BE2C (cell line): ENCODE data around the gene ADAM19.

Experiments used
- DNase-seq: peaks from one replicate; pipeline ENCODE4 v3.0.0-alpha.2; 2020
- H3K27me3 ChIP-seq: fragments of 250-450 bp; sonication (Bioruptor Pico); 2 replicates; pipeline ENCODE4 v1.5.1; 2020; ENCODE audit warnings: mild to moderate bottlenecking
- H3K36me3 ChIP-seq: fragments of 250-450 bp; sonication (Bioruptor Pico); 2 replicates; pipeline ENCODE4 v1.5.1; 2020; ENCODE audit warnings: mild to moderate bottlenecking
- H3K4me1 ChIP-seq: fragments of 250-450 bp; sonication (Bioruptor Pico); 2 replicates; pipeline ENCODE4 v1.5.1; 2020
- H3K4me3 ChIP-seq: 2 replicates; pipeline ENCODE4 v1.5.1; 2011; ENCODE audit warnings: low read depth, low read length
- H3K9me3 ChIP-seq: fragments of 250-450 bp; sonication (Bioruptor Pico); 2 replicates; pipeline ENCODE4 v1.5.1; 2020
- CTCF ChIP-seq: IDR thresholded peaks from 2 replicates; pipeline ENCODE4 v1.5.1; 2012; ENCODE audit warnings: mild to moderate bottlenecking, low read depth, low read length

The ADAM19 gene

DNA sequence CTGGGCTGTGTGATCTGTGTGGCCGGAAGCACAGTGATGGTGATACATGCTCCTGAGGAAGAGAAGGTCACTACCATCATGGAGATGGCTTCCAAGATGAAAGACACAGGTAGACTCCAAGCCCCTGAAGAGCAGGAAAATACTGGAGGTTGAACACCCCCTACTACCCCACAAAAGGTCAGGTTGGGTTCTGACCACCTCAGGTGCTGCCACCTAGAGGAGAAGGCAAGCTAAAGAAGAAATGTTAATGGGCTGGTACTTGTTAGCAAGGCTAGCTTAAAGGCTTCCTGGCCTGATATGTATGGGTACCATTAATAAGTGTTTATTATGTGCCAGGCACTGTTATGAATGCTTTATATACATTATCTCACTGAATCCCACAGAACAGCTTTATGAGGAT, 103.9 kb downstream of the ADAM19 start:
- H3K27me3 ChIP-seq: no peaks in the 10 kb centered on the region
- H3K9me3 ChIP-seq: no peaks in the 10 kb centered on the region
- no peaks in the 10 kb centered on the region for H3K4me1 ChIP-seq
- peak; percentile 84 for TF ChIP-seq CTCF
- no peaks in the 10 kb centered on the region for H3K36me3 ChIP-seq
- H3K4me3 ChIP-seq: no peak overlapping the region
- DNase-seq: peak; percentile 48

GRCh38 chr5:157470631-157471030, 104.9 kb downstream of the ADAM19 start:
- no peak for DNase-seq
- Histone ChIP-seq H3K4me3 (no peak overlapping the region), H3K4me1 (no peaks in the 10 kb centered on the region), H3K9me3 (no peaks in the 10 kb centered on the region), H3K36me3 (no peaks in the 10 kb centered on the region), H3K27me3 (no peaks in the 10 kb centered on the region)
- TF ChIP-seq CTCF: no peak

GRCh38 chr5:157469687-157470086, 105.9 kb downstream of the ADAM19 start:
- TF ChIP-seq CTCF: no peak
- no peak for DNase-seq
- no peak overlapping the region for H3K4me3 ChIP-seq
- H3K4me1 ChIP-seq: no peaks in the 10 kb centered on the region
- no peaks in the 10 kb centered on the region for H3K36me3 ChIP-seq
- H3K27me3 ChIP-seq: no peaks in the 10 kb centered on the region
- H3K9me3 ChIP-seq: no peaks in the 10 kb centered on the region

GRCh38 chr5:157469073-157469472, 106.5 kb downstream of the ADAM19 start:
- H3K27me3 ChIP-seq: no peaks in the 10 kb centered on the region
- H3K9me3 ChIP-seq: no peaks in the 10 kb centered on the region
- no peaks in the 10 kb centered on the region for H3K36me3 ChIP-seq
- no peak for DNase-seq
- no peaks in the 10 kb centered on the region for H3K4me1 ChIP-seq
- no peak overlapping the region for H3K4me3 ChIP-seq
- no peak for TF ChIP-seq CTCF

DNA sequence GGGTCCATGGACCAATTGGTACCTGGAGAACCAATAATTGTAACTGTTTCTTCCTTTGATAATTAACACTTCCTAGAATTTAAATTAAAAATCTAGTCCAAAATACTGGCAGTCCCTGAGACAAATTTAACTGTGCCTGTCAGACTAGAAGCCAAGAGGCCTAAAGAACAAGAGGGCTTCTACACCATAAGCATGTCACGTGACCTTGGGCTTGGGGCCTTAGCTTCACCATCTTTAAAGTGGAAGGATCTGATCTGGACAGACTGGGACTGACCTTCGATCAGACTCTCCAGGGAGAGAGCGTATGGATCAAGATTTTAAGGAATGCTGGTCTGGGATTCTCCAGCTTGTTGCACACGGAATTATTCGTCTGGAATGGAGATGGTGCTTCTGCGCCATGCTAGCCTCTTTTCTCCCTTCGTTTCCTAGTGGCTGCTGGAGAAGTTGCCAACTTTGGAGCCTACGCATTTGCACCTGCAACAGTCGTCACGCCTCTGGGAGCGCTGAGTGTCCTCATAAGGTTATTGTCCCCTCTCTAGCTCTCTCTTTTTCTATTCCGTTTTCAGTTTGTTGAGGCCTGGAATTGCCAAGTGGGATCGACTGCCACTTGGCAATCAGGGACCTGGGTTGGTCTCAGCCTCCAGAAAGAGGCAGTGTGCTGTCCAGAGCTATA, 107.1 kb downstream of the ADAM19 start:
- DNase-seq: no peak
- Histone ChIP-seq H3K4me3 (no peak overlapping the region), H3K27me3 (no peaks in the 10 kb centered on the region), H3K9me3 (no peaks in the 10 kb centered on the region), H3K4me1 (no peaks in the 10 kb centered on the region), H3K36me3 (no peaks in the 10 kb centered on the region)
- no peak for TF ChIP-seq CTCF

DNA sequence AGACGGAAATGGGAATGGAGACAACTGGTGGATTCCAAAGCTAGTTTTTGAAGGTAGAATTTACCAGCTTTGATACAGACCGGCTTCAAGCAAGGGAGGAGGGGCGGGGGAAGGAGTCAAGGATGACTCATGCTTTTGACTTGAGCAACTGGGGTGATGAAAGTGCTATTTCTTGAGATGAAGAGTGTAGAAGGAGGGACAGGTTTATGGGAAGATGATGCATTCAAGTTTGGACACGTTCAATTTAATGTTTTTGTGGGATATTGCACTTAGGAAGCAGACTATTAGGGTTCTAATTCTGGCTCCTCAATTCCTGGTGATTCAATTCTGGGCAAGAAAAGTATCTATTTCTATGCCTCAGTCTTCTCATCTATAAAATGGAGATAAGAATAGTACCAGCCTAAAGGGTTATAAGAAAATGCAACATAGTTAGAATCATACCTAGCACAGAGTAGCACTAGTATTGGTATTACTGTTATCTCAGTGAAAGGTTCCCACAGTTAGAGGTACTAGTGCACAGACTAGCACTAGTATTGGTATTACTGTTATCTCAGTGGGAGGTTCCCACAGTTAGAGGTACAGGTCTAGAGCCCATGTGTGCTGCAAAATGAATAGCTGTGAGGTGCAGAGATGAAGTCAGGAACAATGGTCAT, 110.9 kb downstream of the ADAM19 start:
- Histone ChIP-seq H3K27me3 (peaks cover 18% of the 10 kb centered on the region), H3K9me3 (no peaks in the 10 kb centered on the region), H3K4me3 (no peak overlapping the region), H3K4me1 (no peaks in the 10 kb centered on the region), H3K36me3 (no peaks in the 10 kb centered on the region)
- no peak for DNase-seq
- TF ChIP-seq CTCF: no peak
